Measurements from ENCODE around the gene DMRTA1.
A peak's percentile ranks its signal among the peaks of the same experiment; 100 is the strongest.

DMRTA1 gene

DNA sequence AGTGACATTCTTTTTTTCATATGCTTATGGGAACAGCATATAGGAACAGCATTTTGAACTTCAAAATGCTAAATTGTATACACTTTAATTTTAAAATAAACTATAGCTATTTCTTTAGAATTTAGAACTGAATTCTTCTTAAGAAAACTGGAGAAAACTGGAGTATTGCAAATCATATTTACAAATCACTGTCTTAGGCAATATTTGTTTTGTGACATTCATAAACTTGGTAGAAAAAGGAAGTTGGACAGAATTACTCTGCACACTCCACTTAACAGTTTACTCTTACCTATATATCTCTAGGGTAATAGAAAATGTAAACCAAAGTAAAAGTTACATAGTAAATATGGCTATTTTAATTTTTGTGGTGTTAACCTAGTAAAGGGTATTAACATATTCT is 3.1 kb downstream of the DMRTA1 start:
- H3K4me3 ChIP-seq (replicated peaks; ENCODE audit: low read depth, low read length), result no peak overlapping the region
- no peaks in the 10 kb centered on the region; the same call in none of the 2 replicates for H3K27me3 ChIP-seq (replicated peaks; ENCODE audit: control insufficient read depth, insufficient read depth, low read length)
- DNase-seq (ENCODE audit: extremely low read depth, insufficient read length), result no peak
- H3K36me3 ChIP-seq (ENCODE audit: control insufficient read depth, insufficient read depth, low read length), result no peaks in the 10 kb centered on the region
- TF ChIP-seq CTCF (IDR thresholded peaks at IDR 0.05; ENCODE audit: insufficient read depth, low read length, poor library complexity, severe bottlenecking), result no peak

- H3K36me3 ChIP-seq (ENCODE audit: control insufficient read depth, insufficient read depth, low read length), result no peaks in the 10 kb centered on the region
- no peak for DNase-seq (ENCODE audit: extremely low read depth, insufficient read length)
- no peaks in the 10 kb centered on the region; the same call in none of the 2 replicates for H3K27me3 ChIP-seq (replicated peaks; ENCODE audit: control insufficient read depth, insufficient read depth, low read length)
- peak; percentile 74 for TF ChIP-seq CTCF (IDR thresholded peaks at IDR 0.05; ENCODE audit: insufficient read depth, low read length, poor library complexity, severe bottlenecking)
- H3K4me3 ChIP-seq (replicated peaks; ENCODE audit: low read depth, low read length), result no peak overlapping the region
These were observed 5.9 kb downstream of the DMRTA1 start for GRCh38 chr9:22452415-22453010.

GRCh38 chr9:22454016-22454415 is 7.4 kb downstream of the DMRTA1 start:
- TF ChIP-seq CTCF (IDR thresholded peaks at IDR 0.05; ENCODE audit: insufficient read depth, low read length, poor library complexity, severe bottlenecking), result no peak
- Histone ChIP-seq H3K36me3 (ENCODE audit: control insufficient read depth, insufficient read depth, low read length) (no peaks in the 10 kb centered on the region), H3K27me3 (replicated peaks; ENCODE audit: control insufficient read depth, insufficient read depth, low read length) (no peaks in the 10 kb centered on the region), H3K4me3 (replicated peaks; ENCODE audit: low read depth, low read length) (no peak overlapping the region)
- DNase-seq (ENCODE audit: extremely low read depth, insufficient read length), result no peak

GRCh38 chr9:22455181-22455580 is 8.6 kb downstream of the DMRTA1 start:
- no peak for DNase-seq (ENCODE audit: extremely low read depth, insufficient read length)
- Histone ChIP-seq H3K4me3 (replicated peaks; ENCODE audit: low read depth, low read length) (no peak overlapping the region), H3K36me3 (ENCODE audit: control insufficient read depth, insufficient read depth, low read length) (no peaks in the 10 kb centered on the region), H3K27me3 (replicated peaks; ENCODE audit: control insufficient read depth, insufficient read depth, low read length) (no peaks in the 10 kb centered on the region)
- no peak for TF ChIP-seq CTCF (IDR thresholded peaks at IDR 0.05; ENCODE audit: insufficient read depth, low read length, poor library complexity, severe bottlenecking)

DNA sequence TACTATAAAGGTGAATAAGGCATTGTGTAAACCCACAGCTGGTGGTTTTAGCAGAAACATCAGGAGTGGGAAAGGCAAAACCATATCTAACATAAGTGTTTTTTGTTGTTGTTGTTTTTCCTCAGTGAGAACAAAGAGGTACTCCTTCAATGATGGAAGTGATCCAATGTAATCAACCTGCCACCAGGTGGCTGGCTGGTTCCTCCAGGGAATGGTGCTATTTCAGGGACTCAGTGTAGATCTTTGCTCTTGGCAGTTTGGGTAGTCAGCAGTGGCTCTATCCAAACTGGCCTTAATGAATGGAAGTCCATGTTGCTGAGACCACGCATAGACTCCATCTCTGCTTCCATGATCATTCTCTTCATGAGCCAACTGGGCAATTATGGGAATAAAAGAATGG is 10.8 kb downstream of the DMRTA1 start:
- Histone ChIP-seq H3K36me3 (ENCODE audit: control insufficient read depth, insufficient read depth, low read length) (no peaks in the 10 kb centered on the region), H3K27me3 (replicated peaks; ENCODE audit: control insufficient read depth, insufficient read depth, low read length) (no peaks in the 10 kb centered on the region), H3K4me3 (replicated peaks; ENCODE audit: low read depth, low read length) (no peak overlapping the region)
- DNase-seq (ENCODE audit: extremely low read depth, insufficient read length), result no peak
- TF ChIP-seq CTCF (IDR thresholded peaks at IDR 0.05; ENCODE audit: insufficient read depth, low read length, poor library complexity, severe bottlenecking), result no peak

DNA sequence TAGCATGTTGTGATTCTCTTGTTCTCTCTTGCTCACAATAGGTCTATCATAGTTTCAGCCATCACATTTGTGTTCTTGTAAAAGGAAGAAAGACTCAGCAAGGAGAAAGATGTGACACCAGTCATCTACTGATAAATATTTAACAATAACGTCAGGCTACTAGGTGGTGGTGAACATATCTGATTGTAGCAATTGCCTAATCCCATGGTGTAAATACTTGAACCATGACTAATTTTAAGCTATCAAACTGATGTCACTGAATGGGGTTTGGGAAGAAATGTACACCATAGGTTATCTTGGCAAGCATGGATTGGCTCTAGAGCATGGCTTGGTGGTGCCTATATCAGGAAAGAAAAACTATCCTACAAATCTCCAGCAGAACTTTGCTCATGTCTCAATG is 16.6 kb downstream of the DMRTA1 start:
- no peak for TF ChIP-seq CTCF (IDR thresholded peaks at IDR 0.05; ENCODE audit: insufficient read depth, low read length, poor library complexity, severe bottlenecking)
- no peak overlapping the region for H3K4me3 ChIP-seq (replicated peaks; ENCODE audit: low read depth, low read length)
- no peaks in the 10 kb centered on the region for H3K36me3 ChIP-seq (ENCODE audit: control insufficient read depth, insufficient read depth, low read length)
- DNase-seq (ENCODE audit: extremely low read depth, insufficient read length), result no peak
- H3K27me3 ChIP-seq (replicated peaks; ENCODE audit: control insufficient read depth, insufficient read depth, low read length), result no peaks in the 10 kb centered on the region

All from GM06990 (cell line).